Stimulated activated CD4-positive, alpha-beta T cell treated with anti-CD3 and anti-CD28 coated beads, Interleukin-1b, Interleukin-23, amount 100 ng/mL, for 24 hours (primary cell): ENCODE measurements around the gene PDZD2.

Experiments used
- DNase-seq, 4 experiments: peaks; one replicate each; pipeline ENCODE4 v3.0.0-alpha.2; 2020; ENCODE audit warnings: low read depth in 4 of 4, low spot score in 1 of 4

Gene PDZD2

DNA sequence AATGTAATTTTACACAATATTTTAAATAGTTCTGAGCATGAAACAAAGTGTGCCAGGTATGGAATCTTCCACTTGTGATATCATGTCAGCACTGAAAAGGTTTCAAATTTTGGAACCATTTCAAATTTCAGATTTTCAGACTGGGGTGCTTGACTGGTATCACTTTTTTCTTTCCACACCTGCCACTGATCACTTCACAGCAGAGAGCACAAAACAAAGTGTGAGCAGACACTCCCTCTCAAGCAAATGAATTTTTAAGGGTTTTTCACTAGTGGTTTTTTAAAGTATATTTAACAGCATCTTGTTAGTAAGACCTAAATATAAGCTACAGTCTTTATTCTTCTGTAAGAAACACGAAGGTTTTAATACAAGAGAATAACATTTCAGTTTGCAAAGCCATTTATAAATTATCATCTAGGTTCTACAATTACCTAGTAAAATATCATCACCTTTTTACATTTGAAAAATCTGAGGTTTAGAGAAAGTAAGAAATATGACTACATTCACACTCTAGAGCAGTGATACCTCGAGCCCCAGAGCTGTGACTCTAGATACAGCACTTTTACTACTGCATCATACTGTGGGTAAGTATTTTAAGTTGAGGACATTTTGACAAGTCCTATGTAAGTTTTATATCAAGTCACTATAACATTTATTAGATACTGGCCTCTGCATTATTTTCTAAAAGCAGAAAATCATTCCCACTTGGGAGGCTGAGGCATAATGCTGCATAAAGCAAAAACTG is 520.6 kb downstream of the PDZD2 start:
- DNase-seq = no peak

DNA sequence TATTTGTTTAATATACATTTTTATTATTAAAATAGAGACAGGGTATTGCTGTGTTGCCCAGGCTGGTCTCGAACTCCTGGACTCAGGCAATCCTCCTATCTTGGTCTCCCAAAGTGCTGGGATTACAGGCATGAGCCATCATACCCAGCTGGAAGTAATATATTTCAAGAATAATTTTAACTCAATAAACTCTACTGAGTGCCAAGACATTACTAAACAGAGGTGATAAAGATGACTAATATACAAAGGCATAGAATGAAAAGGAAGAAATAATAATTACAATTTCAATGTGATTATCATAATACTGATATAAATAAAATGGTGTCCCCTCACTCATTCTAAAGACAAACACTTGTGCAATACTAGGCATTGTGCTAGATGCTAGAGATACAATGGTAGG is 521.3 kb downstream of the PDZD2 start:
- DNase-seq = no peak
